HEK293 (cell line): ENCODE measurements around the gene PLEKHS1.

Experiments
- ZNF132 ChIP-seq: fragments of 450-650 bp; formaldehyde crosslinking; IDR thresholded peaks from 2 replicates; pipeline ENCODE4 v1.5.1; 2017; ENCODE audit warnings: missing biosample characterization, missing genetic modification characterization, borderline replicate concordance
- ZNF184 ChIP-seq: fragments of 450-650 bp; IDR thresholded peaks from 2 replicates; pipeline ENCODE4 v1.5.1; 2018; ENCODE audit warnings: missing biosample characterization, mild to moderate bottlenecking, missing genetic modification characterization
- ZNF266 ChIP-seq: fragments of 450-650 bp; formaldehyde crosslinking; IDR thresholded peaks from 2 replicates; pipeline ENCODE4 v1.5.1; 2016; ENCODE audit warnings: missing biosample characterization, missing genetic modification characterization, low read depth
- ZNF624 ChIP-seq: fragments of 450-650 bp; formaldehyde crosslinking; IDR thresholded peaks from 2 replicates; pipeline ENCODE4 v1.5.1; 2017; ENCODE audit warnings: missing biosample characterization, missing genetic modification characterization
- TF ChIP-seq, protein P1 (sequence below): fragments of 450-650 bp; formaldehyde crosslinking; IDR thresholded peaks from 2 replicates; pipeline ENCODE4 v1.5.1; 2016; ENCODE audit warnings: missing biosample characterization, missing genetic modification characterization
- TF ChIP-seq, protein P2 (sequence below): fragments of 450-650 bp; formaldehyde crosslinking; IDR thresholded peaks from 2 replicates; pipeline ENCODE4 v1.5.1; 2016; ENCODE audit warnings: missing biosample characterization, missing genetic modification characterization

DNA sequence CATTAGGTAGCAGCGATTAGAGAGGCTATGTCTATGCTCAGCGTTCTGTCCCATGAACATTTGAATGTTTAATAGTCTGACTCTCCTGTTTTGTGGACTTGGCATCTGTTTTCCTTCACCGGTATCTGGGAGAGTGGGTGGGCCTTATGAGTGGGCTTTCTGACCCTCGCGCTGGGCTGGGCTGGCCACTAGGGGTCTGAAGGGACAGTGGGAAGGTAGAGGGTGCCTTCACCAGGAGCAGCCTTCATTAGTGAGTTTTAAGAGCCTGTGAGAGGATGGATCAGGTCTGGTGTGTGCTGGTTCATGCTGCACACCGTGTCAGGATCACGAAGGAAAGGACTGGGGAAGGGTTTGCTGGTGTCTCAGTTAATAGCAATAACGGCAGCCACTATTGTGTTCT, 69.0 kb downstream of the PLEKHS1 start:
- TF ChIP-seq, protein P1, sequence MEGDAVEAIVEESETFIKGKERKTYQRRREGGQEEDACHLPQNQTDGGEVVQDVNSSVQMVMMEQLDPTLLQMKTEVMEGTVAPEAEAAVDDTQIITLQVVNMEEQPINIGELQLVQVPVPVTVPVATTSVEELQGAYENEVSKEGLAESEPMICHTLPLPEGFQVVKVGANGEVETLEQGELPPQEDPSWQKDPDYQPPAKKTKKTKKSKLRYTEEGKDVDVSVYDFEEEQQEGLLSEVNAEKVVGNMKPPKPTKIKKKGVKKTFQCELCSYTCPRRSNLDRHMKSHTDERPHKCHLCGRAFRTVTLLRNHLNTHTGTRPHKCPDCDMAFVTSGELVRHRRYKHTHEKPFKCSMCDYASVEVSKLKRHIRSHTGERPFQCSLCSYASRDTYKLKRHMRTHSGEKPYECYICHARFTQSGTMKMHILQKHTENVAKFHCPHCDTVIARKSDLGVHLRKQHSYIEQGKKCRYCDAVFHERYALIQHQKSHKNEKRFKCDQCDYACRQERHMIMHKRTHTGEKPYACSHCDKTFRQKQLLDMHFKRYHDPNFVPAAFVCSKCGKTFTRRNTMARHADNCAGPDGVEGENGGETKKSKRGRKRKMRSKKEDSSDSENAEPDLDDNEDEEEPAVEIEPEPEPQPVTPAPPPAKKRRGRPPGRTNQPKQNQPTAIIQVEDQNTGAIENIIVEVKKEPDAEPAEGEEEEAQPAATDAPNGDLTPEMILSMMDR (tag by site-specific recombination) = no peak; the same call in 1 of the 2 replicates
- TF ChIP-seq, protein P2, sequence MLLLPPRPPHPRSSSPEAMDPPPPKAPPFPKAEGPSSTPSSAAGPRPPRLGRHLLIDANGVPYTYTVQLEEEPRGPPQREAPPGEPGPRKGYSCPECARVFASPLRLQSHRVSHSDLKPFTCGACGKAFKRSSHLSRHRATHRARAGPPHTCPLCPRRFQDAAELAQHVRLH (tag by site-specific recombination) = no peak
- no peak for TF ChIP-seq ZNF624 (tag by site-specific recombination)
- TF ChIP-seq ZNF184 = no peak
- TF ChIP-seq ZNF132 (tag by site-specific recombination) = no peak
- TF ChIP-seq ZNF266 (tag by site-specific recombination) = no peak
